ENCODE data around the gene FAM3B. TPM values are rescaled to one million over a fixed set of nuclear protein-coding genes. Genes with fewer than 3 reads are reported as not detected.

FAM3B gene
- total RNA-seq, 4 donors from 2014 or later = not detected

GRCh38 chr21:41369920-41370839 is 53.6 kb downstream of the FAM3B start:
- TF ChIP-seq POLR2A (IDR thresholded peaks at IDR 0.05) = no peak
- TF ChIP-seq CTCF (IDR thresholded peaks at IDR 0.05 in 4 of 5, conservative IDR thresholded peaks at IDR 0.05 in 1 of 5) = no peak
- DNase-seq (no peak), ATAC-seq (peak in 1 of 2 donors; percentile 40)
- Histone ChIP-seq H3K36me3 (no peaks in the 10 kb centered on the region), H3K4me1 (peaks cover 0 to 6% of the 10 kb centered on the region in 2 donors), H3K27ac (peak overlapping the region; percentile 48 to 78 (median 66)), H3K9me3 (no peaks in the 10 kb centered on the region), H3K4me3 (peak overlapping the region; percentile 28 to 54 (median 40)), H3K27me3 (peaks cover 0 to 3% (median 0%) of the 10 kb centered on the region in 3 donors)
- intact Hi-C loops (cut with DNase I; ENCODE audit: low total_unique reads) (no loop called here), in situ Hi-C loops (cut with MboI; ENCODE audit: low sequenced_read_pairs in 4 of 4) (no loop called here)

GRCh38 chr21:41370840-41371684 is 54.5 kb downstream of the FAM3B start:
- H3K9me3 ChIP-seq = no peaks in the 10 kb centered on the region
- peaks cover 0 to under 1% (median 0%) of the 10 kb centered on the region in 3 donors for H3K27me3 ChIP-seq
- TF ChIP-seq POLR2A (IDR thresholded peaks at IDR 0.05) (no peak), CTCF (IDR thresholded peaks at IDR 0.05 in 4 of 5, conservative IDR thresholded peaks at IDR 0.05 in 1 of 5) (no peak)
- DNase-seq (no peak), ATAC-seq (no peak)
- no peaks in the 10 kb centered on the region for H3K36me3 ChIP-seq
- peaks cover 0 to 6% of the 10 kb centered on the region in 2 donors for H3K4me1 ChIP-seq
- no peak overlapping the region for H3K4me3 ChIP-seq
- in situ Hi-C loops (cut with MboI; ENCODE audit: low sequenced_read_pairs in 4 of 4) = no loop called here
- intact Hi-C loops (cut with DNase I; ENCODE audit: low total_unique reads) = no loop called here
- H3K27ac ChIP-seq = no peak overlapping the region

- no peak for TF ChIP-seq CTCF (IDR thresholded peaks at IDR 0.05 in 4 of 5, conservative IDR thresholded peaks at IDR 0.05 in 1 of 5)
- TF ChIP-seq POLR2A (IDR thresholded peaks at IDR 0.05) = no peak
- Histone ChIP-seq H3K9me3 (no peaks in the 10 kb centered on the region), H3K4me3 (no peak overlapping the region), H3K27me3 (no peaks in the 10 kb centered on the region), H3K27ac (no peak overlapping the region), H3K4me1 (peaks cover 0 to 6% of the 10 kb centered on the region in 2 donors), H3K36me3 (no peaks in the 10 kb centered on the region)
- DNase-seq = no peak
- ATAC-seq = no peak
- intact Hi-C loops (cut with DNase I; ENCODE audit: low total_unique reads) (no loop called here), in situ Hi-C loops (cut with MboI; ENCODE audit: low sequenced_read_pairs in 4 of 4) (no loop called here)
Observed at GRCh38 chr21:41371685-41372030, 55.1 kb downstream of the FAM3B start.

GRCh38 chr21:41373253-41373652 is 56.7 kb downstream of the FAM3B start:
- H3K9me3 ChIP-seq = no peaks in the 10 kb centered on the region
- ATAC-seq (no peak), DNase-seq (no peak)
- H3K27ac ChIP-seq = no peak overlapping the region
- intact Hi-C loops (cut with DNase I; ENCODE audit: low total_unique reads) = no loop called here
- no peak for TF ChIP-seq CTCF (IDR thresholded peaks at IDR 0.05 in 4 of 5, conservative IDR thresholded peaks at IDR 0.05 in 1 of 5)
- no peak for TF ChIP-seq POLR2A (IDR thresholded peaks at IDR 0.05)
- H3K4me1 ChIP-seq = peaks cover 0 to 6% of the 10 kb centered on the region in 2 donors
- in situ Hi-C loops (cut with MboI; ENCODE audit: low sequenced_read_pairs in 4 of 4) = no loop called here
- H3K36me3 ChIP-seq = no peaks in the 10 kb centered on the region
- H3K4me3 ChIP-seq = no peak overlapping the region
- H3K27me3 ChIP-seq = no peaks in the 10 kb centered on the region

All from gastrocnemius medialis (tissue), 4 donors.